HL-60 (cell line): Measurements from ENCODE around the gene IL1A.

Experiments used
- GABPA ChIP-seq: IDR thresholded peaks from 2 replicates; pipeline ENCODE4 v1.6.1; 2012; ENCODE audit warnings: low read depth
- POLR2AphosphoS5 ChIP-seq: IDR thresholded peaks from 2 replicates; pipeline ENCODE4 v1.6.1; 2012; ENCODE audit warnings: low read depth
- REST ChIP-seq: IDR thresholded peaks from 2 replicates; pipeline ENCODE4 v1.6.1; 2012; ENCODE audit warnings: low read depth; ENCODE audit not compliant: insufficient replicate concordance
- TF ChIP-seq, protein P1 (sequence below): IDR thresholded peaks from one replicate; pipeline ENCODE4 v1.5.1; 2011; ENCODE audit warnings: low read length, control low read depth, inconsistent platforms; ENCODE audit not compliant: insufficient read depth

DNA sequence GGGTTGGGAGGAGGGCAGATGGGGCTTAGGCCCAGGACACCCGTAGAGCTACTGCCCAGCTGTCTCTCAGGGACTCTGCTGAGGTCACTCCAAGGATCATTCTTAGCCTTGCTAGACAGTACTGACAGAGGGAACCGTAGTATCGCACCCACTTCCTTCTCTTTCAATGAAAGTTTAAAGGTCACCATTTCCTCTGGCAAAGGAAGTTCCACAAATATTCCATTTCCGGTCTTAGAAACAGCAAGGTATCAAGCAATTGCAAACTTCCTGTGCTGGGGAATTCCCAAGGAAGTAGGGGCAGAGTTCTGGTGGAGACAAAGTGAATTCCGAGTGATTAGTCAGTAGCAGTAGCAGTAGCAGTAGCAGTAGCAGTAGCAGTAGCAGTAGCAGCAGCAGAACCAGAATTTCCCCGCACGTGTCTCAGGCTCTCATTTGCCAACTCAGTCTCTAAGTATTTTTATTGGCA is 27.6 kb upstream of the IL1A start:
- TF ChIP-seq, protein P1, sequence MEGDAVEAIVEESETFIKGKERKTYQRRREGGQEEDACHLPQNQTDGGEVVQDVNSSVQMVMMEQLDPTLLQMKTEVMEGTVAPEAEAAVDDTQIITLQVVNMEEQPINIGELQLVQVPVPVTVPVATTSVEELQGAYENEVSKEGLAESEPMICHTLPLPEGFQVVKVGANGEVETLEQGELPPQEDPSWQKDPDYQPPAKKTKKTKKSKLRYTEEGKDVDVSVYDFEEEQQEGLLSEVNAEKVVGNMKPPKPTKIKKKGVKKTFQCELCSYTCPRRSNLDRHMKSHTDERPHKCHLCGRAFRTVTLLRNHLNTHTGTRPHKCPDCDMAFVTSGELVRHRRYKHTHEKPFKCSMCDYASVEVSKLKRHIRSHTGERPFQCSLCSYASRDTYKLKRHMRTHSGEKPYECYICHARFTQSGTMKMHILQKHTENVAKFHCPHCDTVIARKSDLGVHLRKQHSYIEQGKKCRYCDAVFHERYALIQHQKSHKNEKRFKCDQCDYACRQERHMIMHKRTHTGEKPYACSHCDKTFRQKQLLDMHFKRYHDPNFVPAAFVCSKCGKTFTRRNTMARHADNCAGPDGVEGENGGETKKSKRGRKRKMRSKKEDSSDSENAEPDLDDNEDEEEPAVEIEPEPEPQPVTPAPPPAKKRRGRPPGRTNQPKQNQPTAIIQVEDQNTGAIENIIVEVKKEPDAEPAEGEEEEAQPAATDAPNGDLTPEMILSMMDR: no peak
- TF ChIP-seq POLR2AphosphoS5 (no peak), REST (no peak), GABPA (peak; percentile 33; the same call in 1 of the 2 replicates)
